ENCODE data around the gene CGN. TPM values are rescaled to one million over a fixed set of nuclear protein-coding genes. Genes with fewer than 3 reads are reported as not detected.
A peak's percentile ranks its signal among the peaks of the same experiment; 100 is the strongest.

Gene CGN
- total RNA-seq, 1 donor from 2014 or later = 2.4 TPM

GRCh38 chr1:151526735-151527525 is 15.7 kb downstream of the CGN start:
- DNase-seq = no peak

GRCh38 chr1:151529211-151529702 is 18.1 kb downstream of the CGN start:
- no peak for DNase-seq

GRCh38 chr1:151529781-151530180 is 18.6 kb downstream of the CGN start:
- DNase-seq = no peak

- DNase-seq = no peak
Observed at GRCh38 chr1:151530461-151530860, 19.3 kb downstream of the CGN start.

GRCh38 chr1:151533870-151534269 is 22.7 kb downstream of the CGN start:
- DNase-seq = no peak

- peak; percentile 87 for DNase-seq
Observed at GRCh38 chr1:151534662-151535278, 23.6 kb downstream of the CGN start.

- DNase-seq = no peak
Observed at GRCh38 chr1:151535326-151536271, 24.4 kb downstream of the CGN start.

- DNase-seq = no peak
Observed at GRCh38 chr1:151536499-151536898, 25.3 kb downstream of the CGN start.

GRCh38 chr1:151537112-151537511 is 25.9 kb downstream of the CGN start:
- peak; percentile 65 for DNase-seq

GRCh38 chr1:151539321-151540020 is 28.3 kb downstream of the CGN start:
- DNase-seq = peak; percentile 87

GRCh38 chr1:151540021-151540981 is 29.1 kb downstream of the CGN start, which contains the start of gene TUFT1:
Gene TUFT1, plus strand, starts transcription at chr1:151540309. Its CDS starts 58 bp downstream, at chr1:151540367.
- DNase-seq = peak; percentile 92

- peak; percentile 23 for DNase-seq
Observed at GRCh38 chr1:151540982-151541377, 29.8 kb downstream of the CGN start.

- no peak for DNase-seq
Observed at GRCh38 chr1:151541752-151542151, 30.6 kb downstream of the CGN start.

GRCh38 chr1:151542710-151543129 is 31.5 kb downstream of the CGN start:
- DNase-seq = no peak

- no peak for DNase-seq
Observed at GRCh38 chr1:151545542-151545941, 34.4 kb downstream of the CGN start.

- no peak for DNase-seq
Observed at GRCh38 chr1:151546011-151546925, 35.1 kb downstream of the CGN start.

- peak; percentile 89 for DNase-seq
Observed at GRCh38 chr1:151547119-151547899, 36.1 kb downstream of the CGN start.

GRCh38 chr1:151547900-151548230 is 36.7 kb downstream of the CGN start:
- no peak for DNase-seq

GRCh38 chr1:151549199-151549598 is 38.0 kb downstream of the CGN start:
- no peak for DNase-seq

All from dermis blood vessel endothelial cell (primary cell).